Calu3 (cell line): ENCODE data around the gene ZNF672. TPM values are rescaled to one million over a fixed set of nuclear protein-coding genes. Genes with fewer than 3 reads are reported as not detected.

Experiments
- BruUV-seq: library from RNA; stranded (reverse); fragments of 400-500 nt; replicated peaks from 2 replicates; lab custom pipeline; 2021; lab: Mats Ljungman, UMichigan
- CTCF ChIA-PET: fragments of 300-600 bp; sonication (Branson Sonifier 250); formaldehyde crosslinking; loops from one replicate; lab custom pipeline; 2022; ENCODE audit warnings: antibody characterized with exemption; lab: Charles Lee
- DNase-seq: peaks from one replicate; pipeline ENCODE4 v3.0.0; 2022
- H3K27ac Mint-ChIP-seq: one replicate; pipeline ENCODE4 v1.8.0; 2022; ENCODE audit warnings: mixed read lengths; ENCODE audit not compliant: unreplicated experiment
- H3K27me3 Mint-ChIP-seq: one replicate; pipeline ENCODE4 v1.8.0; 2022; ENCODE audit warnings: mixed read lengths; ENCODE audit not compliant: unreplicated experiment
- H3K36me3 Mint-ChIP-seq: one replicate; pipeline ENCODE4 v1.8.0; 2022; ENCODE audit warnings: mild to moderate bottlenecking, moderate library complexity, mixed read lengths; ENCODE audit not compliant: insufficient read depth, unreplicated experiment
- H3K4me1 Mint-ChIP-seq: one replicate; pipeline ENCODE4 v1.8.0; 2022; ENCODE audit warnings: mild to moderate bottlenecking, low read depth, mixed read lengths; ENCODE audit not compliant: unreplicated experiment
- H3K4me3 Mint-ChIP-seq: one replicate; pipeline ENCODE4 v1.8.0; 2022; ENCODE audit warnings: mild to moderate bottlenecking, low read depth, moderate library complexity, mixed read lengths; ENCODE audit not compliant: unreplicated experiment
- H3K9me3 Mint-ChIP-seq: one replicate; pipeline ENCODE4 v1.8.0; 2022; ENCODE audit warnings: low read depth, mixed read lengths; ENCODE audit not compliant: unreplicated experiment
- CTCF ChIP-seq: fragments of 200-600 bp; IDR thresholded peaks from one replicate; pipeline ENCODE4 v1.8.0; 2022; ENCODE audit warnings: antibody characterized with exemption; ENCODE audit not compliant: unreplicated experiment
- intact Hi-C: fragments of 100-400 bp; cut with micrococcal nuclease; formaldehyde crosslinking; loops from one replicate; pipeline ENCODE4 v1.10.0; 2022; ENCODE audit not compliant: unreplicated experiment
- total RNA-seq: library from RNA; stranded (reverse); gene quantifications from 2 replicates; pipeline ENCODE4 v1.2.3, GENCODE V29; 2022

ZNF672 gene
- total RNA-seq, 1 experiment from 2014 or later, result 28.3 TPM

- no peak for DNase-seq
- H3K27ac Mint-ChIP-seq, result no peak overlapping the region
- CTCF ChIA-PET, result no interaction called here
- no peak overlapping the region for H3K4me3 Mint-ChIP-seq
- peaks cover 40% of the 10 kb centered on the region for H3K27me3 Mint-ChIP-seq
- no peaks in the 10 kb centered on the region for H3K4me1 Mint-ChIP-seq
- no TSS peak for BruUV-seq
- intact Hi-C loops, result no loop called here
- H3K9me3 Mint-ChIP-seq, result no peaks in the 10 kb centered on the region
- no peaks in the 10 kb centered on the region for H3K36me3 Mint-ChIP-seq
- no peak for TF ChIP-seq CTCF
Observed at GRCh38 chr1:248890549-248891498, 52.8 kb downstream of the ZNF672 start.

- no peaks in the 10 kb centered on the region for H3K9me3 Mint-ChIP-seq
- H3K4me3 Mint-ChIP-seq, result no peak overlapping the region
- H3K4me1 Mint-ChIP-seq, result no peaks in the 10 kb centered on the region
- intact Hi-C loops, result no loop called here
- H3K27ac Mint-ChIP-seq, result no peak overlapping the region
- H3K36me3 Mint-ChIP-seq, result no peaks in the 10 kb centered on the region
- H3K27me3 Mint-ChIP-seq, result peaks cover 42% of the 10 kb centered on the region
- no TSS peak for BruUV-seq
- no peak for DNase-seq
- CTCF ChIA-PET, result no interaction called here
- TF ChIP-seq CTCF, result no peak
Observed at GRCh38 chr1:248891758-248892157, 53.7 kb downstream of the ZNF672 start.

- Mint-ChIP-seq H3K4me1 (no peaks in the 10 kb centered on the region), H3K27me3 (peaks cover 50% of the 10 kb centered on the region), H3K27ac (no peak overlapping the region), H3K4me3 (no peak overlapping the region), H3K9me3 (no peaks in the 10 kb centered on the region), H3K36me3 (no peaks in the 10 kb centered on the region)
- BruUV-seq, result no TSS peak
- no peak for DNase-seq
- intact Hi-C loops, result no loop called here
- no peak for TF ChIP-seq CTCF
- CTCF ChIA-PET, result no interaction called here
Observed at GRCh38 chr1:248892590-248892989, 54.6 kb downstream of the ZNF672 start.

GRCh38 chr1:248894837-248895236, 56.8 kb downstream of the ZNF672 start:
- H3K36me3 Mint-ChIP-seq, result no peaks in the 10 kb centered on the region
- intact Hi-C loops, result no loop called here
- H3K9me3 Mint-ChIP-seq, result no peaks in the 10 kb centered on the region
- BruUV-seq, result no TSS peak
- CTCF ChIA-PET, result no interaction called here
- H3K27ac Mint-ChIP-seq, result no peak overlapping the region
- no peak overlapping the region for H3K4me3 Mint-ChIP-seq
- no peak for DNase-seq
- peaks cover 67% of the 10 kb centered on the region for H3K27me3 Mint-ChIP-seq
- no peaks in the 10 kb centered on the region for H3K4me1 Mint-ChIP-seq
- no peak for TF ChIP-seq CTCF
